ENCODE data around the gene CDCA3.
"Not testable (repeated sequence)": the region's sequence is repeated elsewhere in the genome, so short reads cannot be mapped to it uniquely, and the experiment has no call there.

GRCh38 chr12:6874015-6874368 lies 22.9 kb upstream of the CDCA3 start:
- TF ChIP-seq POLR2AphosphoS5 (IDR thresholded peaks at IDR 0.05; ENCODE audit: low read depth); CTCF (IDR thresholded peaks at IDR 0.05; ENCODE audit: insufficient read depth, low read length): not testable (repeated sequence)

All from HL-60 (cell line).